Activated T-helper 2 cell treated with anti-CD3 and anti-CD28 coated beads, Interferon-gamma antibody, Interleukin-2, Interleukin-4, amounts not matched to agents 10 μg/mL and 5 μg/mL and 100 μg/mL, durations not matched to agents 14 hours and 24 hours and 36 hours (primary cell): ENCODE measurements around the gene SNX14. TPM values are rescaled to one million over a fixed set of nuclear protein-coding genes. Genes with fewer than 3 reads are reported as not detected.
A peak's percentile ranks its signal among the peaks of the same experiment; 100 is the strongest.
"Not testable (repeated sequence)": the region's sequence is repeated elsewhere in the genome, so short reads cannot be mapped to it uniquely, and the experiment has no call there.

Experiments
- DNase-seq: peaks from one replicate; pipeline ENCODE4 v3.0.0; 2021; ENCODE audit warnings: low spot score
- H3K27ac Mint-ChIP-seq: one replicate; pipeline ENCODE4 v1.8.0; 2021; ENCODE audit warnings: mixed read lengths
- H3K27me3 Mint-ChIP-seq: one replicate; pipeline ENCODE4 v1.8.0; 2021; ENCODE audit warnings: low read depth, mixed read lengths
- H3K36me3 Mint-ChIP-seq: one replicate; pipeline ENCODE4 v1.8.0; 2021; ENCODE audit warnings: low read depth, mixed read lengths
- H3K4me1 Mint-ChIP-seq: one replicate; pipeline ENCODE4 v1.8.0; 2021; ENCODE audit warnings: low read depth, mixed read lengths
- H3K4me3 Mint-ChIP-seq: one replicate; pipeline ENCODE4 v1.8.0; 2021; ENCODE audit warnings: low read depth, mild to moderate bottlenecking, moderate library complexity, mixed read lengths
- H3K9me3 Mint-ChIP-seq: one replicate; pipeline ENCODE4 v1.8.0; 2021; ENCODE audit warnings: mixed read lengths
- intact Hi-C: fragments of 100-400 bp; cut with micrococcal nuclease; formaldehyde crosslinking; loops from one replicate; pipeline ENCODE4 v1.15.1; 2023
- total RNA-seq: library from RNA; stranded (reverse); gene quantifications from 2 replicates; pipeline ENCODE4 v1.2.3, GENCODE V29; 2022

SNX14 gene
- 57.5 and 59.7 TPM in 2 replicates for total RNA-seq

- Mint-ChIP-seq H3K9me3 (peaks cover 9% of the 10 kb centered on the region), H3K4me1 (peaks cover 17% of the 10 kb centered on the region), H3K27me3 (no peaks in the 10 kb centered on the region), H3K4me3 (peak within 1 kb of the TSS; percentile 92), H3K27ac (peak within 1 kb of the TSS; percentile 89), H3K36me3 (peaks cover 40% of the 10 kb centered on the region)
- intact Hi-C loops, result loop anchor here (1.0 to 5.0 kb wide), 5 partner anchors 17 to 141 kb away; partner anchors contain the start of gene NT5E
- peak; percentile 76 for DNase-seq
Measured at GRCh38 chr6:85593438-85594196, at the start of gene SNX14. TSS of gene SNX14 (minus strand) at chr6:85593858. CDS start at chr6:85593718, 140 bp downstream.

- no peaks in the 10 kb centered on the region for H3K9me3 Mint-ChIP-seq
- H3K4me3 Mint-ChIP-seq, result peak within 1 kb of the TSS; percentile 97
- H3K27me3 Mint-ChIP-seq, result peaks cover 4% of the 10 kb centered on the region
- peak within 1 kb of the TSS; percentile 100 for H3K27ac Mint-ChIP-seq
- peaks cover 39% of the 10 kb centered on the region for H3K36me3 Mint-ChIP-seq
- intact Hi-C loops, result loop anchor here (1.0 kb wide), 3 partner anchors 35 to 179 kb away; partner anchors contain the start of gene SNX14
- H3K4me1 Mint-ChIP-seq, result peaks cover 41% of the 10 kb centered on the region
- peak; percentile 98 for DNase-seq
Measured at GRCh38 chr6:85642774-85643536, 49.3 kb upstream of the SNX14 start, which contains the start of gene SYNCRIP. TSS of gene SYNCRIP (minus strand) at chr6:85642886. CDS start at chr6:85641439, 1,447 bp downstream.

GRCh38 chr6:85641897-85642773 is 48.5 kb upstream of the SNX14 start:
- no peaks in the 10 kb centered on the region for H3K27me3 Mint-ChIP-seq
- peaks cover 47% of the 10 kb centered on the region for H3K36me3 Mint-ChIP-seq
- intact Hi-C loops, result loop anchor here (2.0 kb wide), 1 partner anchor 21 kb away; no protein-coding TSS in a partner anchor

GRCh38 chr6:85641522-85641896 is 47.9 kb upstream of the SNX14 start:
- no peaks in the 10 kb centered on the region for H3K27me3 Mint-ChIP-seq
- H3K9me3 Mint-ChIP-seq, result no peaks in the 10 kb centered on the region
- intact Hi-C loops, result loop anchor here (2.0 kb wide), 1 partner anchor 21 kb away; no protein-coding TSS in a partner anchor
- H3K27ac Mint-ChIP-seq, result peak overlapping the region; percentile 100
- DNase-seq, result no peak
- peak overlapping the region; percentile 97 for H3K4me3 Mint-ChIP-seq
- H3K36me3 Mint-ChIP-seq, result peaks cover 53% of the 10 kb centered on the region
- H3K4me1 Mint-ChIP-seq, result peaks cover 52% of the 10 kb centered on the region

More at GRCh38 chr6:85641897-85642773, 48.5 kb upstream of the SNX14 start:
- Mint-ChIP-seq H3K27ac (peak overlapping the region; percentile 100), H3K4me3 (peak overlapping the region; percentile 97), H3K4me1 (peaks cover 49% of the 10 kb centered on the region), H3K9me3 (no peaks in the 10 kb centered on the region)
- peak; percentile 48 for DNase-seq

GRCh38 chr6:85640821-85641220 is 47.2 kb upstream of the SNX14 start:
- H3K27me3 Mint-ChIP-seq, result no peaks in the 10 kb centered on the region
- peak overlapping the region; percentile 97 for H3K4me3 Mint-ChIP-seq
- no peaks in the 10 kb centered on the region for H3K9me3 Mint-ChIP-seq
- no peak for DNase-seq
- peaks cover 57% of the 10 kb centered on the region for H3K36me3 Mint-ChIP-seq
- H3K4me1 Mint-ChIP-seq, result peaks cover 53% of the 10 kb centered on the region
- H3K27ac Mint-ChIP-seq, result peak overlapping the region; percentile 66
- intact Hi-C loops, result loop anchor here (2.0 kb wide), 1 partner anchor 20 kb away; no protein-coding TSS in a partner anchor

- Mint-ChIP-seq H3K4me3 (no peak overlapping the region), H3K27ac (no peak overlapping the region), H3K27me3 (no peaks in the 10 kb centered on the region), H3K4me1 (peaks cover 41% of the 10 kb centered on the region), H3K9me3 (no peaks in the 10 kb centered on the region), H3K36me3 (peaks cover 80% of the 10 kb centered on the region)
- intact Hi-C loops, result no loop called here
- DNase-seq, result no peak
Measured at GRCh38 chr6:85637579-85637978, 43.9 kb upstream of the SNX14 start.

- no peak overlapping the region for H3K27ac Mint-ChIP-seq
- no peaks in the 10 kb centered on the region for H3K9me3 Mint-ChIP-seq
- peaks cover 26% of the 10 kb centered on the region for H3K4me1 Mint-ChIP-seq
- no peak overlapping the region for H3K4me3 Mint-ChIP-seq
- no peak for DNase-seq
- no peaks in the 10 kb centered on the region for H3K27me3 Mint-ChIP-seq
- intact Hi-C loops, result no loop called here
- peaks cover 88% of the 10 kb centered on the region for H3K36me3 Mint-ChIP-seq
Measured at GRCh38 chr6:85632164-85632942, 38.7 kb upstream of the SNX14 start.

GRCh38 chr6:85631117-85631516 is 37.5 kb upstream of the SNX14 start:
- H3K36me3 Mint-ChIP-seq, result peaks cover 89% of the 10 kb centered on the region
- DNase-seq, H3K27me3 Mint-ChIP-seq, H3K27ac Mint-ChIP-seq, intact Hi-C loops, H3K9me3 Mint-ChIP-seq, H3K4me3 Mint-ChIP-seq: not testable (repeated sequence)
- peaks cover 24% of the 10 kb centered on the region for H3K4me1 Mint-ChIP-seq

GRCh38 chr6:85628353-85628752 is 34.7 kb upstream of the SNX14 start:
- Mint-ChIP-seq H3K9me3 (no peaks in the 10 kb centered on the region), H3K4me3 (no peak overlapping the region), H3K27me3 (no peaks in the 10 kb centered on the region), H3K36me3 (peaks cover 92% of the 10 kb centered on the region), H3K4me1 (peaks cover 42% of the 10 kb centered on the region), H3K27ac (peak overlapping the region; percentile 43)
- DNase-seq, result no peak
- intact Hi-C loops, result loop anchor here (10.0 kb wide), 1 partner anchor 46 kb away; no protein-coding TSS in a partner anchor

- intact Hi-C loops, result loop anchor here (2.0 to 10.0 kb wide), 2 partner anchors 20 to 54 kb away; no protein-coding TSS in a partner anchor
- no peak overlapping the region for H3K4me3 Mint-ChIP-seq
- no peaks in the 10 kb centered on the region for H3K9me3 Mint-ChIP-seq
- no peak overlapping the region for H3K27ac Mint-ChIP-seq
- H3K36me3 Mint-ChIP-seq, result peaks cover 94% of the 10 kb centered on the region
- no peak for DNase-seq
- H3K4me1 Mint-ChIP-seq, result peaks cover 25% of the 10 kb centered on the region
- H3K27me3 Mint-ChIP-seq, result no peaks in the 10 kb centered on the region
Measured at GRCh38 chr6:85620308-85620707, 26.6 kb upstream of the SNX14 start.

- Mint-ChIP-seq H3K27me3 (no peaks in the 10 kb centered on the region), H3K4me3 (no peak overlapping the region), H3K9me3 (no peaks in the 10 kb centered on the region), H3K4me1 (peaks cover 11% of the 10 kb centered on the region), H3K27ac (no peak overlapping the region), H3K36me3 (peaks cover 85% of the 10 kb centered on the region)
- intact Hi-C loops, result no loop called here
- no peak for DNase-seq
Measured at GRCh38 chr6:85614780-85615179, 21.1 kb upstream of the SNX14 start.
